DMS79 treated with DMSO at 0.1 percent for 48 hours (cell line): Measurements from ENCODE around the gene ZNF182.
"Not testable (repeated sequence)": the region's sequence is repeated elsewhere in the genome, so short reads cannot be mapped to it uniquely, and the experiment has no call there.

Source experiments
- DNase-seq: peaks from one replicate; lab custom pipeline; 2025; lab: John Stamatoyannopoulos, UW

Gene ZNF182

GRCh38 chrX:48001260-48001659, 2.5 kb downstream of the ZNF182 start:
- no peak for DNase-seq

GRCh38 chrX:47992669-47993068, 11.1 kb downstream of the ZNF182 start:
- no peak for DNase-seq

- DNase-seq = no peak
Observed at GRCh38 chrX:47992095-47992380, 11.8 kb downstream of the ZNF182 start.

DNA sequence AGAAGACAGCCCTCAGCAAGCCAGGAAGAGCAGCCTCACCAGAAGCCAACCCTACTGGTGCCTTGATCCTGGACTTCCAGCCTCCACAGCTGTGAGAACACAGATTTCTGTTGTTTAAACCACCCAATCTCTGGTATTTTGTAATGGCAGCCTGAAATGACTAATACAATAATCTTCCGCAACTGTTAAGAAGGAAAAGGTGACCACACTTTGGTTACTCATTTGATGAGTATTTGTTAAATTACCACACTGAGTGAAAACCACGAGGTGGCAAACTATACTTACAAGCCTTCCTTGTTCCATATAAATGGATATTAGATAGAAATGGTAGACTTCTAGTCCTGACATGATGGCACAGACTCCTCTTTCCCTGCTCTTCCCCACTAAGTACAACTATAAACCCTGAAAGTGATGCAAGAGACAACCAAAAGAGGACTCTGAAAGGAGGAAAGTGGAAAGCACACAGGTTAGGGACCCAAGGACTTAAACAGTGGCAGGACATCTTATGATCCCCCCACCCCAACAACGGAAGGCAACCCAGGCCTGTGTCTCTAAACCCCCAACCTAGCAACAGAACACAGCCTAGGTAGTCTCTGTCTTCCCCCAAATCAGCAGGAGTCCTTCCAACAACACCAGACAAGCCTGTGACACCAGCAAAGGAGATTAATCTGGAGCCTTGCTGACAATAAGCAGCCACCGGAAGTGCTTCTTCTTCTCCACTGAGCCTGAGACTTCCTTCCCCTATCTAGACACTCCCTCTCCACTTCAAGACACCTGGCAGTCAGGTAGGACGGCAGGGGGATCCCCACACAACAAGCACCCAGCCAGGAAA, 12.3 kb downstream of the ZNF182 start:
- no peak for DNase-seq

DNA sequence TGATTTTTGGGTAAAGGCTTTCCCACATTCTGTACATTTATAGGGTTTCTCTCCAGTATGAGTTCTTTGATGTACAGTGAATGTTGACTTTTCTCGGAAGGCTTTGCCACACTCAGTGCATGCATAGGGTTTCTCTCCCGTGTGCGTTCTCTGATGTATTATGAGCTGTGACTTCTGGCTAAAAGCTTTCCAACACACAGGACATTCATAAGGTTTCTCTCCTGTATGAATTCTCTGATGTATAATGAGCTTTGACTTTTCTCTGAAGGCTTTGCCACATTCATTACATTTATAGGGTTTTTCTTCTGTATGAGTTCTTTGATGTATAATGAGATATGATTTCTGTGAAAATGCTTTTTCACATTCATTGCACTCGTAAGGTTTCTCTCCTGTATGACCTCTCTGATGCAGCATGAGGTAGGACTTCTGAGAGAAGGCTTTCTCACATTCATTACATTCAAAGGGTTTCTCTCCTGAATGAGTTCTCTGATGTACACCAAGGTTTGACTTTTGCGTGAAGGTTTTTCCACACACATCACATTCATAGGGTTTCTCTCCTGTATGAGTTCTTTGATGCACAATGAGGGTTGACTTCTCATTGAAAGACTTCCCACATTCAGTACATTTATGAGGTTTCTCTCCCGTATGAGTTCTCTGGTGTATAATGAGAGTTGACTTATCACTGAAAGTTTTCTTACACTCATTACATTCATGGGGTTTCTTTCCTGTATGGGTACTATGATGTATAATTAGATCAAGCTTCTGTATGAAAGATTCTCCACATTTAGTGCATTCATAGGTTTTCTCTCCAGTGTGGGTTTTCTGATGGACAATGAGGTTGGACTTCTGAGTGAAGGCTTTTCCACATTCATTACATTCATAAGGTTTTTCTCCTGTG, 27.3 kb downstream of the ZNF182 start:
- DNase-seq = no peak

DNA sequence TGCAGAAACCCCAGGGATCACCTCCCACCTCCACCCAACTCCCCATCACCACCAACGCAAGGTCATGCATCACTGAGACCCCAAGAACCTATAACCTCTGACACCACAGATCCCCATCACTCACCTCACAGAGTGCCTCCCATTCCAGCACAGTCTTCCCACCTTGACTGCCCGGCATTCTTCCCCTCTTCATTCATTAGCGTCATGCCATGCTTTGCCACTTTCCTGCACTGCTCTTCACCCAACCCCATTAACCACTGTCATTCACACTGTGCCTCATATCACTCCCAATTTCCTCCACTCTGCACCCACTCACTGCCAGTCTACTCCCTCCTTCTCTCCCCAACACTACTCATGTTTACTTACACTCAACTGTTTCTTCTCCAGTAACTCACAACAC, 30.6 kb downstream of the ZNF182 start:
- no peak for DNase-seq

DNA sequence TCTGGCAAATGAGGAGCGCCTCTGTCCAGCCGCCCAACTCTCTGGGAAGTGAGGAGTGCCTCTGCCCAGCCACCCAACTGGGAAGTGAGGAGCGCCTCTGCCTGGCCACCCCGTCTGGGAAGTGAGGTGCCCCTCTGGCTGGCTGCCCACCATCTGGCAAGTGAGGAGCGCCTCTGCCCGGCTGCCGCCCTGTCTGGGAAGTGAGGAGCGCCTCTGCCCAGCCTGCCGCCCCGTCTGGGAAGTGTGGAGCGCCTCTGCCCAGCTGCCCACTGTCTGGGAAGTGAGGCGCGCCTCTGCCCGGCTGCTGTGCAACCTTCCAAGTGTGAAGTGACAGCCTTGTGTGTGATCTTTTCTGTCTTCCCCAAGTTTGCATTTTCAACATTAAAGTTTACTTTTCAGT, 38.3 kb downstream of the ZNF182 start:
- not testable (repeated sequence) for DNase-seq

DNA sequence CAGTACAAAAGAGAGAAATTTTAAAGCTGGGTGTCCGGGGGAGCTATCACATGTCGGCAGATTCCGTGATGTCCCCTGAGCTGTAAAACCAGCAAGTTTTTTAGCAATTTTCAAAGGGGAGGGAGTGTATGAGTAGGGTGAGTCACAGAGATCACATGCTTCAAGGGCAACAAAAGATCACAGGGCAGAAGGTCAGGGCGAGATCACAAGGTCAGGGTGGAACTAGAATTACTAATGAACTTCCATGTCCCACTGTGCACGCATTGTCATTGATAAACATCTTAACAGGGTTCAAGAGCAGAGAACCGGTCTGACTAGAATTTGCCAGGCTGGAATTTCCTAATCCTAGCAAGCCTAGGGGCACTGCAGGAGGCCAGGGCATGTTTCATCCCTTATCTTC, 42.0 kb downstream of the ZNF182 start:
- not testable (repeated sequence) for DNase-seq

DNA sequence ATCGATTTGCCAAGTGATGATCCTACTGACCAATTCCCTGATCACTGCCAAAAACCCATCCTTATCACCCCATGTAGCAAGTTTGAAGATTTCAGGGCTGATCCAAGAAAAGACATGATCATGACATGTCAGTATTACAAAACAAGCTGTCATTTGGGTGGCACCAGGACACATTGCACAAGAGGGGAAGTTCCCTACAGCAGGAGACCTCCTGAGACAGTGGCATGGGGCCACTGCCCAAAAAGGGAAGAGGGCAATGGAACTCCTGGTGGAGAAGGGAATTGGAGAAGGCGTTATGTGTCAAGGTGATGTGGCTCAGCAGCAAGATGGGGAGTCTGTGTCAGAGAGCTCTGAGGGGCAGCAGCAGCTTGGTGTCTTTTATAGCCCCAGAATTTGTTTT, 43.4 kb downstream of the ZNF182 start:
- no peak for DNase-seq

GRCh38 chrX:47958761-47959342, 44.9 kb downstream of the ZNF182 start:
- DNase-seq = no peak

DNA sequence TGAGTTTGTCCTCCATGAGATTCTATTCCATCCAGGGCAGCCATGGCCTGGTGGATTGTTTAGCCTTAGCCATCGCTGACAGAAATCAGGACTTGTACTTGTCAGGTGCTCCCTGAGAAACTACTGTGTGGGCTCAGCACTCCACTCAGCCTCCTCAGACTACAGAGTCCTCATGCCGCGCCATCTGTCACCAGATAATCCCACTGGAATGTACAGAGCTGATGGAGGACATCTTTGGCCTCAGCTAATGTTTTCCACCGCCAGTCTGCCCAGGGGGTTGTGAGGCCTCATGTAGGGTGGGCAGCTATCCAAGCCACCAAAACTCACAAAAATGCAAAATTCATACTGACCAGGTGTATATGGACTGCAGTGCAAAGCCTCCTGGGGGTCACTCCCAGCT, 45.6 kb downstream of the ZNF182 start:
- DNase-seq = not testable (repeated sequence)

GRCh38 chrX:47956016-47956415, 47.8 kb downstream of the ZNF182 start:
- no peak for DNase-seq

GRCh38 chrX:47955295-47955694, 48.5 kb downstream of the ZNF182 start:
- DNase-seq = not testable (repeated sequence)

GRCh38 chrX:47941423-47941822, 62.4 kb downstream of the ZNF182 start:
- DNase-seq = no peak

- no peak for DNase-seq
Observed at GRCh38 chrX:47940448-47940847, 63.3 kb downstream of the ZNF182 start.

DNA sequence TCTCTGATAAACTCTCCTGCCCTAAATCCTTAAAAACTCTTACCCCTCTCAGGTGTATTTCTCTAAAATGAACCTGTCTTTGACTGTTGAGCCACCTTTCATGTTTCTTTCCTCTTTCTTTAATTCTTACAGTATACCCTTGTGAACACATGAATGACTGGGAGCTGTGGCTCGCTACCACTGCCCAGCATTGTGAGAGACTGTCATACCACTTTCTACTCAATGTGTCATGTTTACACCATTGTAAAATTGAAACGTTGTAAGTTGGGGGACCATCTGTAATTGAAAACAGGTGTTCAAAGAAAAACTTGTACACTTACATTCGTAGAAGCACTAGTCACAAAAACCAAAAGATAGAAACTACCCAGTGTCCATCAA, 66.9 kb downstream of the ZNF182 start:
- DNase-seq = no peak

DNA sequence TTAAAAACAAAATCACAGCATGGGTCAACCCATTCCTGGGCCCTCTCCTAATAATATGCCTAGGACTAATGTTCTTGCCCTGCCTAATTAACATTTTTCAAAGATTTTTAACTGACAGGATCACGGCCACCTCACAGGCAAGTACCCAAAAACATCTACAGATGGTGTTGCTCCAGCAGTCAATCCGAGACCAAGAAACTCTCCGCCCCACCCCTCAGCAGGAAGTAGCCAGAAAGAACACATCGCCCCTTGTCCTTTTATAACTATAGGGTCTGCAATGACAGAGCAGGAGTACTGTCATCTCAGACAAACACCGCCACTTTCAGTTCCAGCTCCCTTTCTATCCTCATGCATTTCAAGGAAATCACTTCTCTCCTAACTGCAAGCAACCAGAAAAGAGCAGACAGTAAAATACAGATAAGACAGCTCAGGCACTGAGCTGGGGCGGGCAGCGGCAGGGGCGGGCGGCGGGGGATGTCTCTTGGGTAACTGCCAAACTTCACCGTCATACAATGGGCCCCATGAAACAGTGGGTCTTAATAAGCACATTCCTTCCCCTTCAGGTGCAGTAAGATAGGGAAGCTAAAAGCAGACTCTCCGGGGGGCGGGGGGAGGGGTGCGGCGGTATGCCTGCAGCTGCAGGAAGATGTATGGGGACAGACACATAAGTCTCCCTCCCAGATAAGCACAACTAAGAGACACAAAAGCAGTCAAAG, 67.4 kb downstream of the ZNF182 start:
- DNase-seq = no peak

DNA sequence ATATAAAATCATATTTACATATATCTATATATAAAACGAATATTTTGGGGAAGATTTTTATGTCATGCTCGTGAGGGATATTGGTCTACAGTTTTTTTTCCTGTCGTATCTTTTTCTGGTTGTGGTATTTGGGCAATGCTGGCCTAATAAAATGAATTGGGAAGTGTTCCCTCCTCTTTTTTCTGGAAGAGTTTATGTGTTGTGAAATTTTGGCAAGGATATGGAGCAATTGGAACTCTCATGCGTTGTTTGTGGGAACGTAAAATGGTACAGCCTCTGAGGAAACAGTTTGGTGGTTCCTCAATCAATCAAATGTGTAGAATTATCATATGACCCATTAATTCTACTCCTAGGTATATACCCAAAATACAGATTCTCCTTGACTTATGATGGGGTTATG, 69.8 kb downstream of the ZNF182 start:
- no peak for DNase-seq

- DNase-seq = not testable (repeated sequence)
Observed at GRCh38 chrX:47931970-47932369, 71.8 kb downstream of the ZNF182 start.

DNA sequence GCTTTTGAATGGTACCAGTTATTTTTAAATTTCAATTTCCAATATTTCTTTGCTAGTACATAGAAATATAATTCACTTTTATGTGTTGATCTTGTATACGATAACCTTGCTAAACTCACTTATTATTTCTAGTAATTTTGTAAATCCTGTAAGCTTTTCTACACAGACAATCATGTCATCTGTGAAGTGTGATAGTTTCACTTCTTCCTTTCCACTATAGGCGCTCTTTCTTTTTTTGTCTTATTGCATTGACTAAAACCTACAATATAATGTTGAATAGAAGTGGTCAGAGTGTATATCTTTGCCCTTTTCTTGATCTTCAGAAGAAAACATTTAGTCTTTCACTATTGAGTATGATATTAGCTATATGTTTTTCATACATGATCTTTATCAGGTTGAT, 76.6 kb downstream of the ZNF182 start:
- no peak for DNase-seq
